OCI-LY7 (cell line): ENCODE results near the gene GRAMD2B. TPM values are rescaled to one million over a fixed set of nuclear protein-coding genes. Genes with fewer than 3 reads are reported as not detected.

Experiments
- BruUV-seq: library from RNA; stranded (reverse); fragments of 400-500 nt; replicated peaks from 2 replicates; lab custom pipeline; 2021; lab: Mats Ljungman, UMichigan
- CTCF ChIA-PET: fragments of 300-600 bp; sonication (Branson Sonifier 250); formaldehyde crosslinking; loops from one replicate; lab custom pipeline; 2022; ENCODE audit warnings: antibody characterized with exemption; ENCODE audit not compliant: unreplicated experiment; lab: Charles Lee
- POLR2A ChIA-PET: fragments of 300-600 bp; sonication (Branson Sonifier 250); formaldehyde crosslinking; loops from one replicate; lab custom pipeline; 2022; ENCODE audit warnings: antibody characterized with exemption; lab: Charles Lee
- DNase-seq: peaks from one replicate; pipeline ENCODE4 v3.0.0-alpha.2; 2015; ENCODE audit warnings: low spot score
- H2AFZ ChIP-seq: fragments of 200-600 bp; sonication (generic), shearing (Covaris generic); 2 replicates; pipeline ENCODE4 v1.6.1; 2014; ENCODE audit warnings: mild to moderate bottlenecking, antibody characterized with exemption, low read length, moderate library complexity
- H3K27ac ChIP-seq: fragments of 200-600 bp; sonication (generic); 2 replicates; pipeline ENCODE4 v1.5.1; 2014; ENCODE audit warnings: mixed run types, low read depth, mild to moderate bottlenecking, moderate library complexity, low read length, inconsistent platforms; ENCODE audit not compliant: poor library complexity, severe bottlenecking
- H3K36me3 ChIP-seq: fragments of 200-600 bp; sonication (generic); 2 replicates; pipeline ENCODE4 v1.6.1; 2014; ENCODE audit warnings: mild to moderate bottlenecking, antibody characterized with exemption, low read length, moderate library complexity, mixed read lengths; ENCODE audit not compliant: insufficient read depth
- H3K4me1 ChIP-seq: fragments of 200-600 bp; sonication (generic); 2 replicates; pipeline ENCODE4 v1.5.1; 2014; ENCODE audit warnings: mild to moderate bottlenecking, low read length; ENCODE audit not compliant: insufficient read depth, poor library complexity, severe bottlenecking
- H3K4me2 ChIP-seq: fragments of 200-600 bp; sonication (generic); 2 replicates; pipeline ENCODE4 v1.6.1; 2014; ENCODE audit warnings: mild to moderate bottlenecking, low read length
- H3K4me3 ChIP-seq: fragments of 200-600 bp; sonication (generic); 2 replicates; pipeline ENCODE4 v1.5.1; 2014; ENCODE audit warnings: mild to moderate bottlenecking, low read depth, low read length; ENCODE audit not compliant: poor library complexity, severe bottlenecking
- H3K79me2 ChIP-seq: fragments of 200-600 bp; sonication (generic); 2 replicates; pipeline ENCODE4 v1.6.1; 2016; ENCODE audit warnings: low read depth, mild to moderate bottlenecking, low read length, moderate library complexity, mixed read lengths; ENCODE audit not compliant: insufficient read depth
- H3K9me2 ChIP-seq: fragments of 200-600 bp; sonication (generic); 2 replicates; pipeline ENCODE4 v1.6.1; 2016; ENCODE audit warnings: mild to moderate bottlenecking, low read length, mixed read lengths; ENCODE audit not compliant: insufficient read depth
- H3K9me3 ChIP-seq: fragments of 200-600 bp; sonication (generic); 2 replicates; pipeline ENCODE4 v1.6.1; 2014; ENCODE audit warnings: mild to moderate bottlenecking, mixed run types, low read length, mixed read lengths
- H4K20me1 ChIP-seq: fragments of 200-600 bp; sonication (generic); 2 replicates; pipeline ENCODE4 v1.6.1; 2014; ENCODE audit warnings: mild to moderate bottlenecking, antibody characterized with exemption, low read length, moderate library complexity, mixed read lengths; ENCODE audit not compliant: insufficient read depth
- CTCF ChIP-seq: fragments of 200-600 bp; sonication (generic); conservative IDR thresholded peaks from 2 replicates; pipeline ENCODE4 v1.5.1; 2014; ENCODE audit warnings: mild to moderate bottlenecking, antibody characterized with exemption, low read length, moderate library complexity, mixed read lengths
- EZH2phosphoT487 ChIP-seq: fragments of 200-600 bp; sonication (generic); IDR thresholded peaks from 2 replicates; pipeline ENCODE4 v1.6.1; 2018; ENCODE audit warnings: low read depth, borderline replicate concordance, mild to moderate bottlenecking, mixed run types, antibody characterized with exemption, low read length, moderate library complexity, mixed read lengths
- intact Hi-C: fragments of 100-400 bp; cut with micrococcal nuclease; formaldehyde crosslinking; loops from one replicate; pipeline ENCODE4 v1.10.0; 2022; ENCODE audit not compliant: unreplicated experiment
- total RNA-seq, 2 experiments: library from RNA; depleted of rRNA in 1 of 2; stranded (reverse); fragments of >200 nt in 1 of 2; shearing (Covaris generic) in 1 of 2; gene quantifications; 2 replicates each; pipeline ENCODE4 v1.2.3, GENCODE V29; 2014 to 2022

GRAMD2B gene
- total RNA-seq, 2 experiments from 2014 or later = not detected

DNA sequence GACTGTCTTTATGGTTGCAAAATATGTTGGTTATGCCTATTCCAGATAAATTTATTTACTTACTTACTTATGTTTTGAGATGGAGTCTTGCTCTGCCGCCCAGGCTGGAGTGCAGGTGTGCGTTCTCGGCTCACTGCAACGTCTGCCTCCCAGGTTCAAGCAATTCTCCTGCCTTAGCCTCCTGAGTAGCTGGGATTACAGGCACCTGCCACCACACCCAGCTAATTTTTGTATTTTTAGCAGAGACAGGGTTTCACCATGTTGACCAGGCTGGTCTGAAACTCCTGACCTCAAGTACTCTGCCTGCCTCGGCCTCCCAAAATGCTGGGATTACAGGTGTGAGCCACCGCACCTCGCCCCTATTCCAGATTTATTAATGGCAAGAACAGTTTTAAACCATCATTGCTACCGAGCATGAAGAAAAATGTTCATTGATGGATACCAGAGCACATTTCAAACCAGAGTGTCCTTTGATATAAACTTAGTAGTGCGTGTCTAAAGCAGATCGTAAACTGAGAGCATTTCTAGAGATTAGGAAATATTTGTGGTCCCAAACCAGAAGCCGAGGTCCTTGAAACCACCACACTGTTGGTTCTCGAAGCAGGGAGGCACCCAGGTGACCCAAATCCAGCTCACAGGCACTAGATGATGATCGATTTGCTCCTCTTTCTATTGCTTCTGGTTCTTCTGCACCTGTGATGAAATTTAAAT is 85.2 kb downstream of the GRAMD2B start:
- Histone ChIP-seq H4K20me1 (no peaks in the 10 kb centered on the region), H3K9me3 (no peaks in the 10 kb centered on the region), H3K4me2 (no peak overlapping the region), H3K79me2 (no peaks in the 10 kb centered on the region), H2AFZ (peak overlapping the region; percentile 66; the same call in 1 of the 2 replicates), H3K27ac (no peak overlapping the region), H3K4me1 (peaks cover 6% of the 10 kb centered on the region), H3K9me2 (no peaks in the 10 kb centered on the region), H3K4me3 (no peak overlapping the region), H3K36me3 (no peaks in the 10 kb centered on the region)
- intact Hi-C loops = no loop called here
- BruUV-seq = no TSS peak
- ChIA-PET CTCF (no interaction called here), POLR2A (no interaction called here)
- no peak for TF ChIP-seq CTCF
- TF ChIP-seq EZH2phosphoT487 = no peak
- DNase-seq = no peak

- Histone ChIP-seq H2AFZ (peak overlapping the region; percentile 66; the same call in 1 of the 2 replicates), H3K27ac (no peak overlapping the region), H3K4me1 (peaks cover 6% of the 10 kb centered on the region), H3K9me2 (no peaks in the 10 kb centered on the region), H3K79me2 (no peaks in the 10 kb centered on the region), H3K9me3 (no peaks in the 10 kb centered on the region), H4K20me1 (no peaks in the 10 kb centered on the region), H3K4me3 (no peak overlapping the region), H3K4me2 (no peak overlapping the region), H3K36me3 (no peaks in the 10 kb centered on the region)
- DNase-seq = peak; percentile 27
- no TSS peak for BruUV-seq
- POLR2A ChIA-PET = no interaction called here
- intact Hi-C loops = no loop called here
- TF ChIP-seq EZH2phosphoT487 = no peak
- no peak for TF ChIP-seq CTCF
- CTCF ChIA-PET = no interaction called here
These were observed 85.7 kb downstream of the GRAMD2B start for GRCh38 chr5:126508962-126509279.

- H2AFZ ChIP-seq = peak overlapping the region; percentile 66; the same call in 1 of the 2 replicates
- H3K9me3 ChIP-seq = no peaks in the 10 kb centered on the region
- H3K36me3 ChIP-seq = no peaks in the 10 kb centered on the region
- intact Hi-C loops = no loop called here
- no peak for DNase-seq
- TF ChIP-seq EZH2phosphoT487 (no peak), CTCF (no peak)
- peaks cover 6% of the 10 kb centered on the region for H3K4me1 ChIP-seq
- BruUV-seq = no TSS peak
- no peak overlapping the region for H3K4me2 ChIP-seq
- no peak overlapping the region for H3K4me3 ChIP-seq
- H3K27ac ChIP-seq = no peak overlapping the region
- no peaks in the 10 kb centered on the region for H3K79me2 ChIP-seq
- POLR2A ChIA-PET = no interaction called here
- no peaks in the 10 kb centered on the region for H3K9me2 ChIP-seq
- CTCF ChIA-PET = no interaction called here
- H4K20me1 ChIP-seq = no peaks in the 10 kb centered on the region
These were observed 86.1 kb downstream of the GRAMD2B start for GRCh38 chr5:126509339-126509738.
